ENCODE data around the gene ANKRD40. TPM values are rescaled to one million over a fixed set of nuclear protein-coding genes. Genes with fewer than 3 reads are reported as not detected.

The ANKRD40 gene
- total RNA-seq, 1 experiment from 2014 or later = 72.0 TPM

DNA sequence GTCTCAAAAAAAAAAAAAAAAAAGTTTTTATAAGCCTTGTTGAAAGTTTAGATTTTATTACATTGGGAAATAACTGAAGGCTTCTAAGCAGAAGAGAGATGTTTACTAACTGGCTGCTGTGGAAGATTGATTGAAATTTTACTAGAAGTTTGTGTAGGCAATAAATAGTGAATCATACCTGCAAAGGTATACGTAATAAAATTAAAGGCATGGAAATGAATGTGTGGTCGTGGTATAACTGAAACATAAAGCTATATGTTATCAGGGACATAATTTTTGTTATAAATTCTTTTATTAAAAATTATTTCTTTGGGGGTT is 20.4 kb upstream of the ANKRD40 start:
- no peak for TF ChIP-seq SIN3A (IDR thresholded peaks at IDR 0.05; ENCODE audit: low read depth)
- no peak for TF ChIP-seq JUND (IDR thresholded peaks at IDR 0.05)
- no peak for TF ChIP-seq YY1 (IDR thresholded peaks at IDR 0.05; ENCODE audit: extremely low read depth, insufficient replicate concordance, low read depth, low read length)
- no peak for TF ChIP-seq EZH2 (IDR thresholded peaks at IDR 0.05)
- TF ChIP-seq, protein P1, sequence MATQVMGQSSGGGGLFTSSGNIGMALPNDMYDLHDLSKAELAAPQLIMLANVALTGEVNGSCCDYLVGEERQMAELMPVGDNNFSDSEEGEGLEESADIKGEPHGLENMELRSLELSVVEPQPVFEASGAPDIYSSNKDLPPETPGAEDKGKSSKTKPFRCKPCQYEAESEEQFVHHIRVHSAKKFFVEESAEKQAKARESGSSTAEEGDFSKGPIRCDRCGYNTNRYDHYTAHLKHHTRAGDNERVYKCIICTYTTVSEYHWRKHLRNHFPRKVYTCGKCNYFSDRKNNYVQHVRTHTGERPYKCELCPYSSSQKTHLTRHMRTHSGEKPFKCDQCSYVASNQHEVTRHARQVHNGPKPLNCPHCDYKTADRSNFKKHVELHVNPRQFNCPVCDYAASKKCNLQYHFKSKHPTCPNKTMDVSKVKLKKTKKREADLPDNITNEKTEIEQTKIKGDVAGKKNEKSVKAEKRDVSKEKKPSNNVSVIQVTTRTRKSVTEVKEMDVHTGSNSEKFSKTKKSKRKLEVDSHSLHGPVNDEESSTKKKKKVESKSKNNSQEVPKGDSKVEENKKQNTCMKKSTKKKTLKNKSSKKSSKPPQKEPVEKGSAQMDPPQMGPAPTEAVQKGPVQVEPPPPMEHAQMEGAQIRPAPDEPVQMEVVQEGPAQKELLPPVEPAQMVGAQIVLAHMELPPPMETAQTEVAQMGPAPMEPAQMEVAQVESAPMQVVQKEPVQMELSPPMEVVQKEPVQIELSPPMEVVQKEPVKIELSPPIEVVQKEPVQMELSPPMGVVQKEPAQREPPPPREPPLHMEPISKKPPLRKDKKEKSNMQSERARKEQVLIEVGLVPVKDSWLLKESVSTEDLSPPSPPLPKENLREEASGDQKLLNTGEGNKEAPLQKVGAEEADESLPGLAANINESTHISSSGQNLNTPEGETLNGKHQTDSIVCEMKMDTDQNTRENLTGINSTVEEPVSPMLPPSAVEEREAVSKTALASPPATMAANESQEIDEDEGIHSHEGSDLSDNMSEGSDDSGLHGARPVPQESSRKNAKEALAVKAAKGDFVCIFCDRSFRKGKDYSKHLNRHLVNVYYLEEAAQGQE (IDR thresholded peaks at IDR 0.05; ENCODE audit: low read depth) = no peak
- TF ChIP-seq POLR2AphosphoS5 (IDR thresholded peaks at IDR 0.05; ENCODE audit: low read depth, low read length) = no peak
- no peak for TF ChIP-seq ELF1 (IDR thresholded peaks at IDR 0.05; ENCODE audit: borderline replicate concordance, low read depth)
- TF ChIP-seq POLR2A (IDR thresholded peaks at IDR 0.05; ENCODE audit: borderline replicate concordance, extremely low read depth, insufficient read depth, insufficient read length) = no peak
- TF ChIP-seq CBX3 (IDR thresholded peaks at IDR 0.05; ENCODE audit: low read depth) = no peak
- no peak for TF ChIP-seq FOSL1 (IDR thresholded peaks at IDR 0.05; ENCODE audit: low read depth)
- TF ChIP-seq, protein P2, sequence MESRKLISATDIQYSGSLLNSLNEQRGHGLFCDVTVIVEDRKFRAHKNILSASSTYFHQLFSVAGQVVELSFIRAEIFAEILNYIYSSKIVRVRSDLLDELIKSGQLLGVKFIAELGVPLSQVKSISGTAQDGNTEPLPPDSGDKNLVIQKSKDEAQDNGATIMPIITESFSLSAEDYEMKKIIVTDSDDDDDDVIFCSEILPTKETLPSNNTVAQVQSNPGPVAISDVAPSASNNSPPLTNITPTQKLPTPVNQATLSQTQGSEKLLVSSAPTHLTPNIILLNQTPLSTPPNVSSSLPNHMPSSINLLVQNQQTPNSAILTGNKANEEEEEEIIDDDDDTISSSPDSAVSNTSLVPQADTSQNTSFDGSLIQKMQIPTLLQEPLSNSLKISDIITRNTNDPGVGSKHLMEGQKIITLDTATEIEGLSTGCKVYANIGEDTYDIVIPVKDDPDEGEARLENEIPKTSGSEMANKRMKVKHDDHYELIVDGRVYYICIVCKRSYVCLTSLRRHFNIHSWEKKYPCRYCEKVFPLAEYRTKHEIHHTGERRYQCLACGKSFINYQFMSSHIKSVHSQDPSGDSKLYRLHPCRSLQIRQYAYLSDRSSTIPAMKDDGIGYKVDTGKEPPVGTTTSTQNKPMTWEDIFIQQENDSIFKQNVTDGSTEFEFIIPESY (IDR thresholded peaks at IDR 0.05; ENCODE audit: extremely low read depth, insufficient replicate concordance, low read length) = no peak
- no peak for TF ChIP-seq EZH2phosphoT487 (IDR thresholded peaks at IDR 0.05; ENCODE audit: borderline replicate concordance)
- TF ChIP-seq, protein P3, sequence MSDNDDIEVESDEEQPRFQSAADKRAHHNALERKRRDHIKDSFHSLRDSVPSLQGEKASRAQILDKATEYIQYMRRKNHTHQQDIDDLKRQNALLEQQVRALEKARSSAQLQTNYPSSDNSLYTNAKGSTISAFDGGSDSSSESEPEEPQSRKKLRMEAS (IDR thresholded peaks at IDR 0.05) = no peak
- no peak for TF ChIP-seq EGR1 (IDR thresholded peaks at IDR 0.05; ENCODE audit: low read depth)
- TF ChIP-seq, protein P4, sequence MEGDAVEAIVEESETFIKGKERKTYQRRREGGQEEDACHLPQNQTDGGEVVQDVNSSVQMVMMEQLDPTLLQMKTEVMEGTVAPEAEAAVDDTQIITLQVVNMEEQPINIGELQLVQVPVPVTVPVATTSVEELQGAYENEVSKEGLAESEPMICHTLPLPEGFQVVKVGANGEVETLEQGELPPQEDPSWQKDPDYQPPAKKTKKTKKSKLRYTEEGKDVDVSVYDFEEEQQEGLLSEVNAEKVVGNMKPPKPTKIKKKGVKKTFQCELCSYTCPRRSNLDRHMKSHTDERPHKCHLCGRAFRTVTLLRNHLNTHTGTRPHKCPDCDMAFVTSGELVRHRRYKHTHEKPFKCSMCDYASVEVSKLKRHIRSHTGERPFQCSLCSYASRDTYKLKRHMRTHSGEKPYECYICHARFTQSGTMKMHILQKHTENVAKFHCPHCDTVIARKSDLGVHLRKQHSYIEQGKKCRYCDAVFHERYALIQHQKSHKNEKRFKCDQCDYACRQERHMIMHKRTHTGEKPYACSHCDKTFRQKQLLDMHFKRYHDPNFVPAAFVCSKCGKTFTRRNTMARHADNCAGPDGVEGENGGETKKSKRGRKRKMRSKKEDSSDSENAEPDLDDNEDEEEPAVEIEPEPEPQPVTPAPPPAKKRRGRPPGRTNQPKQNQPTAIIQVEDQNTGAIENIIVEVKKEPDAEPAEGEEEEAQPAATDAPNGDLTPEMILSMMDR (IDR thresholded peaks at IDR 0.05 in 2 of 3, conservative IDR thresholded peaks at IDR 0.05 in 1 of 3; ENCODE audit: borderline replicate concordance in 1 of 3, insufficient read depth in 1 of 3, low read depth in 2 of 3, low read length in 2 of 3) = no peak
- TF ChIP-seq TCF7L2 (IDR thresholded peaks at IDR 0.05; ENCODE audit: borderline replicate concordance, extremely low read depth, insufficient read depth, insufficient read length) = no peak
- no peak for TF ChIP-seq SP1 (IDR thresholded peaks at IDR 0.05; ENCODE audit: low read depth)
- TF ChIP-seq CEBPB (IDR thresholded peaks at IDR 0.05; ENCODE audit: low read depth) = no peak
- intact Hi-C loops (cut with micrococcal nuclease) = no loop called here
- H3K27me3 ChIP-seq (ENCODE audit: insufficient read depth, low read length) = no peaks in the 10 kb centered on the region
- no peaks in the 10 kb centered on the region for H3K9me2 ChIP-seq (ENCODE audit: insufficient read depth)
- no peak overlapping the region for H3K9ac ChIP-seq (ENCODE audit: low read length)
- no peak overlapping the region for H2AFZ ChIP-seq (ENCODE audit: low read depth, low read length, poor library complexity, severe bottlenecking)
- peaks cover 90% of the 10 kb centered on the region for H4K20me1 ChIP-seq (ENCODE audit: insufficient read depth)
- H3K4me1 ChIP-seq (ENCODE audit: control insufficient read depth in 1 of 2, insufficient read depth in 2 of 2, low read length in 2 of 2) = peaks cover 25 to 48% of the 10 kb centered on the region in 2 experiments
- DNase-seq (ENCODE audit: low read depth, low spot score) (no peak), ATAC-seq (no peak)
- ChIA-PET POLR2A (interaction anchor here (0.6 kb wide), 1 partner anchor 872 kb away, joined by 3 read pairs; no protein-coding TSS in a partner anchor), RAD21 (ENCODE audit: low non-redundant PET in 1 of 2, low total read pairs in 2 of 2, uncharacterized antibody in 2 of 2, unreplicated experiment in 2 of 2) (no interaction called here), CTCF (no interaction called here)
- BruUV-seq (replicated peaks) = no TSS peak
- peaks cover 100% of the 10 kb centered on the region for H3K79me2 ChIP-seq (ENCODE audit: insufficient read depth, low read length)
- H3K4me3 ChIP-seq (replicated peaks in 1 of 2; ENCODE audit: low read depth in 1 of 2, low read length in 2 of 2) = no peak overlapping the region
- peaks cover 8% of the 10 kb centered on the region in 2 experiments; a peak in 3 of 4 replicates for H3K36me3 ChIP-seq (ENCODE audit: control insufficient read depth in 1 of 2, insufficient read depth in 2 of 2, low read length in 2 of 2)
- H3K9me3 ChIP-seq (ENCODE audit: control insufficient read depth in 1 of 2, insufficient read depth in 1 of 2, low read depth in 1 of 2, low read length in 2 of 2) = no peaks in the 10 kb centered on the region
- no peak overlapping the region for H3K27ac ChIP-seq (ENCODE audit: low read depth, low read length)
- no peak overlapping the region for H3K4me2 ChIP-seq (ENCODE audit: low read length)
